GM19324 (cell line): ENCODE data around the gene ZBTB24.
"Not testable (repeated sequence)": the region's sequence is repeated elsewhere in the genome, so short reads cannot be mapped to it uniquely, and the experiment has no call there.

ENCODE experiments used
- ATAC-seq: cut with Tn5 transposase; IDR thresholded peaks from one replicate; pipeline ENCODE4 v1.9.1; 2021; ENCODE audit warnings: mild to moderate bottlenecking, moderate library complexity; ENCODE audit not compliant: unreplicated experiment, low FRiP score

The ZBTB24 gene

GRCh38 chr6:109473120-109473519 lies 9.9 kb downstream of the ZBTB24 start:
- ATAC-seq, result no peak

DNA sequence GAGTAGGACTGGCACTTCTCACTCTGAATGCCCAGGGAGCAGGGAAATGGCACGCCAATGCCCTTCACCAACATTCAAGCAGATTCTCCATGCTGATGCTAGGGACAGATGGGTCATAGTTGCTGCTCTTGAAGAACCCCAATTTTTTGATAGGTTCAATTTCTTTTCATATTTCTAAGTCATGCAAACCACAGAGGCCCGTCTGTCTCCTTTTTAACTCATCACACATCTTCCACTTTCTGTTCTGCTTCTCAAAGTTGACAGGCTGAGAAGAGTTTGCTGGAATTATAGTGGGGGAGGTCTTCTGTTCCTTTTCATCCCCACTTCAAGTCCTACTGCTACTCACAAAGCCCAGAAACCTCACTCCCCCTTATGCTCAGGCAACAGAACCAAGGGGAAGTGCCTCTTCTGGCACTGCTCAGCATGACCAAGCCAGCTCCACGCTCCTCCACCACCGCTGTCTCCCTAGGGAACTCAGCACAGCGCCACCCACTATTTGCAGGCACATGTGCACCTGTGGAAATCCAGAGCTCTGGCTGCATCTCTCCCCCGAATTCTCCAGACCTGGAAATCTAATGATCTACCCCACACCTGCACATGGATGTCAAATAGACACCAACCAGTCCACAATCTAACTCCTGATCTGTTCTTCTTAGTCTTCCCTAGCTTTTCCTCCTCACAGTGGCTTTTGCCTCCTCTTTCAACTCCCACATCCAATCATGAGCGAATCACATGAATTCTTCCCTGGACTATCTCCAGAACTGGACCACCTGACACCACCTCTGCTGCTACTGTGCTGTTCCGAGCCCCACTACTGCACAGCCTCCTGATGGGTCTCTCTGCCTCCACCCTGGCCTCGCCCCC lies 10.7 kb downstream of the ZBTB24 start:
- ATAC-seq, result no peak

DNA sequence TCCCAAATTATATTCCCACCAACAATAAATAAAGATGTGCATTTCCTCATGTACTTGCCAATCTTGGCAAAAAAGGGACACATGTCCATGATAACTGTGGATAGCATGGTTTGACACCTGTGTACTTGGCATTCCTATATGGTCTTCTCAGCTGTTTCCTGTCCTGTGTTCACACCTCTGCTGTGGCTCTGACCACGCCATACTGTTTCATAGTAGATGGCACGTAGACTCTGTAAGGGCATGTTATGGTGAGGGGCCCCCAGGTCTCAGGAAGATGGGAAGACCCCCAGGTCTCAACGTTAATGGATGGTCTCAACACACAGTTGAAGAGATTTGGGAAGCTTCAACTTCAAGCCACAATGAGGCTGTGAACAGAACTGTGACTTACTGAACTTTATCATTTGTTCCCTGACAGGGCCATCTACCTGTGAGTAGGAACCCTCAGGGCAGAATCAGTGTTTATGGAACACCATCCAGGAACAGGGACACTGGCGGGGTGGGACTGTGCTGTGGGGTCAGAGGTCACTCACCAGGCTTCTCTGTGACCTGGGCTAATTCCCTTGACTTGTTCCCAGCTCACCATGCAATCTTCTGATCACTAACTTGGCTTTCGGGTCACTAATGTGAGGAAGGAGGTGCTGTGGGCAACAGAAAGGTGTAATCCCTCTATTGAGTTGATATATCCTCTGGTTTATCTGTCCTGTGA lies 11.8 kb downstream of the ZBTB24 start:
- ATAC-seq, result no peak

DNA sequence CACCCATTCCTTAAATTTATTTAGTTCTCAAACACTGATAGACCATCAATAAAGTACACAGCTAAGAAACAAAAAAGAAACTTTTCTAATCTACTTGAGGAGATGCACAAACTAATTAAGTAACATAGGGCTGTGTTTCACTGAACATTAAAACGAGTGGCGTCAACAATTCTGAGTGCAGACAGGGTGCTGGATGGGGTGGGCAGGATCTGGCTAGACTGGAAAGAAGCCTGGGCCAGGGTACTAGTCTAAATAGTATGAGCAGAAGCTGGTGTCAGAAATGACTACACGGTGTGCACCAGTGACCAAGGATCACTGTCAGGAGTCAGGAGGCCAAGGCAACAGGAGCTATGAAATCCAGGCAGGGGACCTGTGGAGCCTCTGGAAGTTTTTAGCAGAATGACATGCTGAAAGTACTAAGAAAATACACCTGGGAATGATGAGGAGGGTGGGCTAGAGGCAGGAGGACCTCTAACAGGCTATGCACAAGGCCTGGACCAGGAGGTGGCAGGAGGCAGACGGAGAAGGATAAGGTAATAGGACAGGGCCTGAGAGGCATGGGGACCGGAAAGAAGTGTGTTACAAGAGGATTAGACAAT lies 13.3 kb downstream of the ZBTB24 start:
- ATAC-seq, result no peak

GRCh38 chr6:109467696-109468095 lies 15.3 kb downstream of the ZBTB24 start:
- ATAC-seq, result no peak

DNA sequence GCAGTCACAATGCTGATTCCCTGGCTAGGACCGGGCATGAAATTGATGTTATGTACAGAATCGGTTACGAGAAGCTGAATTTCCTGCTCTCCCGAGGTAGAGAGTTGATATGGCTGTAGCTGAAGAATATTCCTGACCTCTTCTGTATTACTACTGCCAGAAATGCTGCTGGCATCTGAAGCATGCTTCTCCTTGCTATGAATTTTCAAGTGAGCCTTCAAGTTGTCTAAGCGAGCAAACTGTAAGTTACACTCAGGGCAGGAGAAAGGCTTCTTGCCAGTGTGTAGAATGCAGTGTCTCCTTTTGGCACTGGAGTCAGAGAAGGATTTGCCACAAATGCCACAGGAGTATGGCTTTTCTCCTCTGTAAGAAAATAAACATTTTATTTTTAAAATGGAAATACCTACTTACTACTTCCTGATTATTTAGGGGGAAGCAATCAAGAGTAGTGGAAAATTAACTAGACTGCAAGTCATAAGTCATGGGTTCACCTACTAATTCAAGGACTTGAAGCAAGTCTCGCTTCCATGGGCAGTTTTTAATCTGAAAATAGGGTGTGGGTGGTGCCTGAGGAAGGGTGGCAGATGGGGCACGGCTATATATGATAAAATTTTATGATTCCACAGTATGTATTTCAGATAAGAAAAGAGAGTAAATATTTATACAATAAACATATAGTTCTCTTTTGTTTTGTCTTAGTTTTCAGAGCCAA lies 16.7 kb downstream of the ZBTB24 start:
- ATAC-seq, result no peak

GRCh38 chr6:109465772-109466171 lies 17.2 kb downstream of the ZBTB24 start:
- ATAC-seq, result no peak

GRCh38 chr6:109461733-109462526 lies 21.1 kb downstream of the ZBTB24 start:
- ATAC-seq, result no peak

GRCh38 chr6:109461205-109461604 lies 21.8 kb downstream of the ZBTB24 start:
- not testable (repeated sequence) for ATAC-seq

DNA sequence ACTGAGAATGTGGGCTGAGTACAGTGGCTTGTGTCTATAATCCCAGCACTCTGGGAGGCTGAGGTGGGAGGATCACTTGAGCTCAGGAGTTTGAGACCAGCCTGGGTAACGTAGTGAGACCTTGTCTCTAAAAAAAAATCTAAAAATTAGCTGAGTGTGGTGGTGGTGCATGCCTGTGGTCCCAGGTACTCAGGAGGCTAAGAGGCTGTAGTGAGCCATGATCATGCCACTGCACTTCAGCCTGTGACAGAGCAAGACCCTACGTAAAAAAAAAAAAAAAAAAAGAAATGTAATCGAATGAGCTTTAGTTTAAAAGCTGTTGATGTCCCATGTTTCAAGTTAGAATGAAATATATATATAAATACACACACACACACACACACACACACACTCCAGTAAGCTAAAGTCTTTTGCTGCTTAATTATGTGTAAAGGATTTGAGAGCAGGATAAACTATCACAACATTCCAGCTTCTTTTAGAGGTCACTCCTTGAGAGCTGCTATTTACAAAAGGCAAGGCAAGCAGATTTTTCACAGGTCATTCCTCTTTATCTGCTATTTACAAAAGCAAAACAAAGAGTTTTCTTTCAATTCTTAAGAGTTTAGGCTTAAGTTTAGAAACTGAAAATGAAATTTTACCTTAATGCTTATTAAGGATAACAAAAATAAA lies 22.7 kb downstream of the ZBTB24 start:
- no peak for ATAC-seq

DNA sequence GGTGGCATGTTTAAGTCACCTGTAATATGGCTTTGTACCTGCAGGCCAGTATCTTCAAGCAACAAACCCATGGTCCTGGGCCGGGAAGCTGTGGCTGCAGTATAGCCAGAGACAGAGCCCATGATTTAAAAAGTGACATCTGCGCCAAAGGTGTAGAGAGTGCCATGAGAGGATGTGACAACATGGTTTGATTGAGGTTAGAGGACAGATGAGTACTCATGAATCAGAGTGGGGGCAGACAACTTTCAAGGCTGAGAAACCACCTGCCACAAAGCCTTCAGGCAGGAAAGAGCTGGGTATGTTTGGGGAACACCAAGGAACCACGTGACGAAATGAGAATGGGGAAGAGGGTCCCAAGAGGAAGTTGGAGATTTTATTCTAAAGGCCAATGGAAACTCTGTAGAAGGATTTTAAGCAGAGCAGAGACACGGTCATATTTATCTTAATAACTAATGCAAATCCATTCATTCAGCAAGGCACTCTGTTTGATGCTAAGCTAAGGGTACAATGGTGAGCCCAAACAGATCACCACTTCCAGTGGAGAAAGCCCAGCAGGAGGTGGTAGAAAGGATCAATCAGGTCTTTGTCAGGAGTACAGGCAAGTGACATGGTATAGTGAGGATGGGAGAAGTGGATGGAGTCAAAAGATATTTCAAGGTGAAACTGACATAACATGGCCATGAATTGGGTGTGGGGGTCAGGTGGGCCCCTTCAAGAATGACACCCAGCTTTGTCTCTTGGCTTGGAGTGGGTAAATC lies 24.1 kb downstream of the ZBTB24 start:
- ATAC-seq, result no peak

DNA sequence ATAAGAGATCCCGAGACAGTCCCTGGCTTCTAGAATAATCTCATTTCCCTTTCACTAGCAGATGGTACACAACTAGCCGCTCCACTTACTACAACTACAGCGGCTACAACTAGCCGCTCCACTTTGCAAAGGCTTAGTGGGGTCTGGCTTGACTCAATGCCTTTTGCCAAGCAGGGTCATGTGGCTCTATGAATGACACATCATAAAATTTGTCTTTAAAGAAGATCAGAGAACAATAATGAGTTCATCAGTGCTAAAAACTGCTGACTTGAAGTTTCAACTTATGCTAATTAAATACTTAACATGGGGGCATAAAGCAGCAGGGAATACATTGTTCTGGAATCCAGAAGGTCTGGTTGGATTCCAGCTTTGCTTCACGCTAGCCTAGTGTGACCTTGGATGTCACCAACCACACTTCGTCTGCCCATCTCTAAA lies 25.4 kb downstream of the ZBTB24 start:
- ATAC-seq, result no peak

GRCh38 chr6:109456710-109457561 lies 26.1 kb downstream of the ZBTB24 start:
- ATAC-seq, result no peak

DNA sequence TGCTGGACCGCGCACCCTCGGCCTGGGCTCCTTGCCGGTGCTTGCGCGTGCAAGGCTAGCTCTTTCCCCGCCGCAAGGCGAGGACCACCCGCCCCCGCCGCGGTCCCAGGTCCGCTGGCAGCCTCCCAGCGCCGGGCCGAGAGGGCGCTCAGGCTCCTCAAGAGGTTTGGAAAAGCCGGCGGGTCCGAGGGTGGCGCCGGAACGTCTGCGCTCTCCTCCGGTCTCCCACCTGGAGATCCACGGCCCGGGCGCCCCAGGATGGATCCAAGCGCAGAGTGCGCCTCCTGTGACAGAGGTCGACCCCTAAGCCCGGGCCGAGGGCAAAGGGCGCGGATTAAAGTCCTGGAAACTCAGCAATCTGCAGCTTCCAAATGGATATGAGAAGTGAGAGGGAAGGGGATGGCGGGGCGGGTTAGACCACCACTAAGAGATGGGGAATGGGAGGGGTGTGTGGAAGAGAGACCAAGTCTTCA lies 26.9 kb downstream of the ZBTB24 start:
- no peak for ATAC-seq

DNA sequence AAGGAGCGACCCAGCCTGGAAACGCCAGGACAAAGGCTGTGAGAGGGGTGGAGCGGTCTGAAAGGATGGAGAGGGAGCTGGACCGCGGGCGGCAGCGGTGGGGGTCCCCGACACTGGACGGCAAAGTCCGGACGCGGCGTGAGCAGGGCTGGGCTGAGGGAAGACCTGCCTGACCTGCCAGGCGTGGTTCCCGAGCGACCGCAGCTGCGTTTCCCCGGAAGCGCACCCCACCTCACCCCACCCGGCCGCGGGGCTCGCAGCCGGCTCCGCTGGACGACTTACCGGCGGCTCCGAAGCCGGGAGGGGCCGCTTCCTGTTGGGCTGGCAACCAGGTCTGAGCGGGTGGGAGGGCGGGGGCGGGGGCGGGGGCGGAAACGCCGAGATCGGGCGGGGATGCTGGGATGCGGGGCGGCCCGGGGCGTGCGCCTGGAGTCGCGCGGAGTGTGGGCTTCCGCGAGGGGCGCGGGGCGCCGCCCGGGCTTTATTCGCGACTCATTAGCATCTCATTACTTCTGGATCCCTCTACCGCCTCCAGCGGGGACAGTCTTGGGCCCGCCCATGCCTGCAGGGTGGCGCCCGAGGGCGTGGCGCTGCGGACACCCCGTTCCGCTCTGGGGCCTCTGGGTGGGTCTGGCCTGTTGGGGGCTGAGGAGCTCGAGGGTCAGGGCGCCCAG lies 27.4 kb downstream of the ZBTB24 start, which contains the start of gene MICAL1:
Gene MICAL1 (minus strand): TSS at position 336 of the 674 bp plus-strand sequence. CDS start 1,576 bp downstream, outside the sequence.
- ATAC-seq, result peak; percentile 72

DNA sequence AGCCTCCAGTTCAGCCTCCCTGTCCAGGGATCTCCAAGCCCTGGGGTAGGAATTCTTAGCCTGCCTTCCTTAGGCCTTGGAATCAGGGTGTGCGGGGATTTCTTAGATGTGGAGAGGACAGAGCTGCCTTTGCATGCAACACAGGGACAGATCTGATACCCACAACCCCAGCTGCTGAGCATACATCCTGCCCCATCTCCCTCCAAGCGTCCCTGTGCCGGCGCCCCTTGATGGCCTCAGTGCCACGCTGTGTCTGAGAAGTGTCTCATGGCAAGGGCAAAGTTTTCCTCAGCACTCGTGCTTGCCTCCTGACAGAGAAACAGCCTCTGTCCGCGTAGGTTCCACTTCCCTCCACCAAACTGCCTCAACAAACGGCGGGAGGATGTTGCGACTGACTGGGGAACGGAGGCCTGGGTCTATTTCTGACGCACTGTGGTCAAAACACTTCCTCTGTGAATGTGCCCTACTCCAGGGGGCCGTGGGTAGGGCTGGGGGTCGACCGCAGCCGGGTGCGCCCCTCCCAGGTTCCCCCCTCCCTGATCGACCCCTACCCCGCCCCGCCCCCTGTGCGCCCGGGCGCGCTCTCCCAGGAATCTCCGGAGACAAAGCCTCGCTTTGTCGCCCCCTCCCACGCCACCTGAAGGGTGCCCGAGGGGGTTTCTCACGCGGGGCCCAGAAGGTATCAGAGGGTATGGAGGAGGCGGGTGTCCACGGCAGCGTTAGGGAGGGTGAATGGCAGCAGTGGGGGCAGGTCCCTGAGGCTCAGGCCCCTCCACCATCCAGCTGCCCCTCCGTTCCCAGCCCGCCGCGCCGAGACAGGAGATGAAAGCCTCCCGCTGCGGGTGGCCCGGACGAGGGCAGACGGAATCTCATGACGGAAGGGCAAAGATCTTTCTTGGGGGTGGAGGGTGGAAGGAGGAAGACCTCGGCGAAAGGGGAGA lies 28.3 kb downstream of the ZBTB24 start:
- ATAC-seq, result peak; percentile 29
